Ovary (tissue), 3 donors: ENCODE data around the gene NEURL1B.

Experiments used
- CTCF ChIP-seq, 3 donors: fragments of 450-650 bp in 2 of 3; fragments of 200-600 bp in 1 of 3; IDR thresholded peaks; one replicate each; pipeline versions ENCODE4 v1.5.1 to v1.8.0; 2016 to 2022; ENCODE audit warnings: antibody characterized with exemption in 3 of 3, mild to moderate bottlenecking in 1 of 3
- EP300 ChIP-seq: sonication (generic); formaldehyde crosslinking; IDR thresholded peaks from one replicate; pipeline ENCODE4 v1.6.1; 2017; ENCODE audit warnings: antibody characterized with exemption
- POLR2A ChIP-seq: fragments of 450-650 bp; IDR thresholded peaks from one replicate; pipeline ENCODE4 v1.6.1; 2017; ENCODE audit warnings: antibody characterized with exemption, mild to moderate bottlenecking, moderate library complexity
- donor health status: DM: no; HTN: no; CAD: no.

GRCh38 chr5:172664018-172664417, 23.0 kb downstream of the NEURL1B start:
- TF ChIP-seq CTCF (IDR thresholded peaks at IDR 0.05): no peak
- no peak for TF ChIP-seq POLR2A
- TF ChIP-seq EP300: no peak
